ENCODE results near the gene DAZAP1.

The DAZAP1 gene

DNA sequence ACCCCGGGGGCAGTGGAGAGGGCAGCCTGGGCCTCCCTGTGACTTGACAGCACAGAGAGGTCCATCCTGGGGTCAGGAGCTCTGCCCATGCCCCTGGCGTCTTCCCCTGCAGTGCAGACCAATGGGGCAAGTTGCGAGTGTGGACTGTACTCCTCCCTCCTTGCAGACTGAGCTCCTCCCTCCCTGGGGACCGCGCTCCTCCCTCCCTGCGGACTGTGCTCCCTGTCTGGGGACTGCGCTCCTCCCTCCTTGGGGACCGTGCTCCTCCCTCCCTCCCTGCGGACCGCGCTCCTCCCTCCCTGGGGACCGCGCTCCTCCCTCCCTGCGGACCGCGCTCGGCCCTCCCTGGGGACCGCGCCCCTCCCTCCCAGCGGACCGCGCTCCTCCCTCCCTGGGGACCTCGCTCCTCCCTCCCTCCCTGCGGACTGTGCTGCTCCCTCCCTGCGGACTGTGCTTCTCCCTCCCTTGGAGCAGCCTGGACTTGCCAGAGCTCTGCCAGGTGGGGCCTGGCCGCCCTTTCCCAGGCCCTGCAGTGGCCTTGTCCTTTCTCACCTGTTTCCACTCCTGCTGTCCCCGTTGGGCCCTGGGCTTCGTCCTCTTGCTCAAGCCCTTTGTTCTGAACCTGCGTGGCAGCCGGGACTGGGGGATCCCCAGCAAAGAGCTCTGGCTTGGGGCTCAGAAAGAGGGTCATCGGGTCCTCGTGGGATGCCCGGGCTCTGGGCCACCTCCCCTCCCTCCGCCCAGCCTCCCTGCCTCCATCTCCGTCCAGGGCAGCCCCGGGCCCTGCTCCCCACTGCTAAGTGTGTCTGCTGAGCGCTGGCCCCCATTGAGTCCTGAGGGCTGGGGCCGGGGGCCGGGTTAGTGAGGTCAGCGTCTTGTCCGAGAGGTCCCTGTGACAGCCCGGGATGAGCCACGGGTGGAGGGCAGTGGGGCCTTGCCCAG, 12.9 kb upstream of the DAZAP1 start:
- DNase-seq = peak; percentile 36

DNA sequence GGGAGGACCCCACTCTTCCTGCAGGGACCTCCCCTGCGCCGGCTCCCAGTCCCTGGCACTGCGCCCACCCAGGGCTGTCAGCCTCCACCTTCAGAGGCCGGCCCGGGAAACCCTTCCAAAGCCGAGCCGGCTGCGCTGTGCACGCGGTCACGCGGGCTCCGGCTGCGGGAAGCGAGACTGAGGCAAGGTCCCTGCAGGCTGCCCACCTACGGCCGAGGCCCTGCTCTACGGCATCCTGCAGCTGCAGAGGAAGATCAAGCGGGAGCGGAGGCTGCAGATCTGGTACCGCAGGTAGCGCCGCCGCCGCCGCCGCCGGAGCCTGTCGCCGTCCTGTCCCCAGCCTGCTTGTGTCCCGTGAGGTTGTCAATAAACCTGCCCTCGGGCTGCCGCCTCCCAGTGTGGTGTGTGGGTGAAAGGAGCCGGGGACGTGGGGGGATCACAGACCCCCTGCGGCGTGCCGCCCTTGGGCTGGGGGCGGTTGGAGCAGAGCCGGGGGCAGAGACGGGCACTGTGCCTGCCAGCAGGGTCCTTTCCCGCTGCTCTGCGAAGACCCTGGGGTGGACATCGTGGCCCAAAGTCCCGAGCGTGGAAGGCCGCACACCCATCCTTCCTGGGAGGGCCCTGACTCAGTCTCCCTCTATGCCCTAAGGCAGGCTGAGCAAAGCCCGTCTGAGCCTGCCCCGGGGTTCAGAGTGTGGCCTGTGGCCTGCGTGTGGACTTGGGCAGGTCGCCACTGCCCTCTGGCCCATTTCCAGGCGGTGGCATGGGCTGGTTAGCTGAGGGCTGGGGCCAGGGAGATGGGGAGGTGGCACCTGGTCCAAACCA, 12.0 kb upstream of the DAZAP1 start:
- DNase-seq = no peak

DNA sequence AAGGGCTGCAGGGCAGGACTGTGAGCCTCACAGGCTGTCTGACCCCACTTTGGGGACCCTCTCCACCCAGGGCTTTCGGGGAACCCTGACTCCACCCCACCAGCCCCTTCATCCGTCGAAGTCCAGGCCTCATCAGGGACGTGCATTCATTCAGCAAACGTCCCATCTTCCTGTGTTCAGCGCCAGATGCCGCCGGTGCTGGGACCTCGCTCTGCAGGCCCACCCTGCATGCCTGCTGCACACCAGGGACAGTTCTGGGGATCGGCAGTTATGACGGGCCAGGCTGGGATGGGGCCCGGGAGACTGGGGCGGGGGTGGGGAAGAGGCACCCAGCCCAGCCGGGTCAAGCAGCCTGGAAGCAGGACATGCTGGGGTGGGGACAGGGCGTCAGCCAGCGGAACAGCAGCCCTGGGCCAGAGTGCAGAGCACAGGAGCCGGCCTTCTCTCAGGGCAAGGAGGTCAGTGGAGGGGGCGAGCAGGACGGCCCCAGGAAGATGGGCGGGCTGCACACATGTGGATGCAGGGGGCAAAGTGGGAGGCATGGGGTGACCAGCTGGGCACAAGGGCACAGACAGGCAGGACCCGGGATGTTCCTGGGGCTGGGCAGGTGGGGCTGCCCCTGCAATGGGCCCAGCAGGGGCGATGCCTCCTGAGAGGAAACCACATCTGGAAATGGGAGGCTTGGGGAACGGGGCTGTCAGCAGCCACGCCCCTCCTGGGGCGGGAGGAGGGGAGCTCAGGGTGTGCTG, 11.2 kb upstream of the DAZAP1 start:
- DNase-seq = no peak

DNA sequence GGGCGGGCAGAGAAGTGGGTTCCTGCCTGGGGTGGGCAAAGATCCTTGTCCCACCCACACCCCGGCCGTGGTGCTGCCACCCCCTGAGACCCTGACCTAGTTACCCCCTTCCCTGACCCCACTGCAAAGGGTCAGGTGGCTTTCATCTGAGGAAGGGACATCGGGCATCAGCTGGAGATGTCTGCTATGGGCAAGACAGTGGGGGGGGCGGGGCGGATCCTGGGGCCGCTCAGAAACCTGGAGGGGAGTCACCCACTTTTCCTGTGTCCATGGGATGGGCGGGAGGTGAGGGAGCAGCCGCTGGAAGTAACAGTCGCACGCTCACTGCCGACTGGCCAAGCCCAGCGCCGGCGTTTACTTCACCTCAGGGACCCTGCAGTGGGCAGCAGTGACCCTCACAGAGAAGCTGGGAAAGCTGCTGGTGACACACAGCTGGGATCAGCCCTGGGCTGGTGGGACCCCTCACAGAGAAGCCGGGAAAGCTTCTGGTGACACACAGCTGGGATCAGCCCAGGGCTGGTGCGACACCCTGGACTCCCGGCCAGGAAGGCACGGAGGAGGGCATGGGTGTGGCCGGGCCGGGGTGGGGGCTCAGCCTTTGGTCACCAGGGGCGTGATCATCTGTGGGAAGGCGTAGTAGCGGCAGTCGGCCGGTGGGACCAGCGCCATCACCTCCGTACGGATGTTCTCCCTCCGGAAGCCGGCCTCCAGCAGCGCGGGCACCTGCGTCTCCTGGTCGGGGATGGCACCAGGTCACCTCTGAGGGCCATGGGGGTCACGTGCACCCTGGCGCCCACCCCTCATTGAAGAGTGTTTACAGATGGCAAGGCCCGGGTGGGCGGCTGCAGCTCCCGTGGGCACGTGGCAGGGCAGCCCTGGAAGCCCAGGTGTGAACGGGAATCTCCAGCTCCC, 10.4 kb upstream of the DAZAP1 start:
- no peak for DNase-seq

DNA sequence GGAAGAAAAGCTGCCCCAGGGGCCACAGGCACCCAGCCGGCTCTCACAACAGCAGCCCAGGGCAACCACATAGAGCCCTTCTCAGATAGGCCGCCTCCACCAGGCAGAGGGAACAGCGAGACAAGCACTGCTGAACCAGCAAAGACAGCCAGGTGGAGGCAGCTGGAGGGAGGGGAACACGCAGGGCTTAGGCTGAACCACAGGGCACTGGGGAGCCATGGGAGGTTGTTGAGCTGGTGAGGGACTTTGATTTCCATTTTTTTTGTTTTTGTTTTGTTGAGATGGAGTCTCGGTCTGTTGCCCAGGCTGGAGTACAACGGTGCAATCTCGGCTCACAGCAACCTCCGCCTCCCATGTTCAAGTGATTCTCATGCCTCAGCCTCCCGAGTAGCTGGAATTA, 9.5 kb upstream of the DAZAP1 start:
- DNase-seq = no peak

DNA sequence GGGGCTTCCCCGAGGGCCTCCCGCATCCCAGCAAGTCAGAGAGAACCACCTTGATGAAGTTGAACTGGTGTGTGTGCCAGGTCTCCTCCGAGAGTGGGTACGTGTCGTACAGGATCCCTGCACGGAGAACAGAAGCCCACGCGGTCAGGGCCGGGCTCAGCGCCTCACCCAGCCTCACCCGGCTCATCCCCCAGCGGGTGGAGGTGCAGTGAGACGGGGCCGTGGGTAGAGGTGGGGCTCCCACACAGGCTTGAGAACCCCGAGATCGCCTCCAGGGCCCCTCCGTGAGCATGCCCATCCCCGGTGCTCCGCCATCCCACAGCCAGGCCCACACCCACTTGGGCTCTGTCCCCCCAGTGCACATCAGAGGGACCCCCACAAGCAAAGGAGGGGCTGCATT, 8.3 kb upstream of the DAZAP1 start:
- DNase-seq = no peak

DNA sequence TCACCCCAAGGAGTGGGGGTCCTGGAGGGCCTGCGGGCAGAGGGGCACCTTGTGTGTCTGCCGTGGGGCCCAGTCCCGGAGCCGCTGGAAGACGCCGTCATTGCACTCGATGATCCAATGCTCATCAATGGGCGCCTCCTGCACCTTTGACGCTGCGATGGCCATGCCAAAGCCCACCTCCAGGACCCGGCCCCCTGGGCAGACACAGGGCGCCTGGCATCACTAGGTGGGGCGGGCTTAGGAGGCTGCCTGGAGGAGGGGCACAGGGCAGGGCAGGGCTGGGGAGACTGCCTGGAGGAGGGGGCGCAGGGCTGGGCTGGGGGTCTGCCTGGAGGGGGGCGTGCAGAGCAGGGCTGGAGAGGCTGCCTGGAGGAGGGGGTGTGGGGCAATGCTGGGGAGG, 7.6 kb upstream of the DAZAP1 start:
- no peak for DNase-seq

DNA sequence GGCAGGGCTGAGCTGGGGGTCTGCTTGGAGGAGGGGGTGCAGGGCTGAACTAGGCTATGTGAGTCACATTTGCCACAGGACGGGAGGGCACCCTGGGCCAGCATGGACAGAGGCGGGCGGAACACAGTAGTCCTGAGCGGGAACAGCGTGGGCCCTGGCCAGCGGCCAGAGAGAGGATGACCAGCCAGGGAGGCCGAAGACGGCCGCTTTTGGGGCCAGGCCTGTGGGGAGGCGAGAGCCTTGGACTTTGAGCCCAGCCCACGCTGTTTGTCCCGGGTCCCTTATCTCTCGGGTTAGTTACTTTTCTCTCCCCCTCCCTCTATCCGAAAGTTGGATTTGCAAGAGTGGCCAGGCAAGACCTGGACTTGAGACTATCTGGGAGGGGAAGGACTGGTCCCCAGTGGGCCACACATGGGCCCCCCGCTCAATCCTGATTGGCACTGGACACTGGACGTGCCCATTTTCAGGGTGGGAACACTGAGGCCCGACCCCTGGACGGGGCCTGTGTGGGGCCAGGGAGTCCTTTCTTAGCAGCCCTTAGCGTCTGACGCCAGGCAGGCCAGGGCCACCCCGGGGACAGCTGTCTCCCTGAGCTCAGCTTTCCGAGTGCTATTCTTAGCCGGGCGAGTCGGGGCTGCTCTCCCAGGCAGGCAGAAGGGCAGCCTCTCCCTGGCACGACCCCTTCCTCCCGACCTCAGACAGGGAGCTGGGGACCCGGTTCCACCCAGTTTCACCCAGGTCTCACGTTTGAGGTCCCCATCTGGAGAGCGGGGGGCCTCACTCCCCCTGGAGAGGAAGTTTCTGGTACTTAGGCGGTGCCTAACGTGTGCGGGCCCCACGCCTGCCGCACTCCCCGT, 6.9 kb upstream of the DAZAP1 start:
- no peak for DNase-seq

DNA sequence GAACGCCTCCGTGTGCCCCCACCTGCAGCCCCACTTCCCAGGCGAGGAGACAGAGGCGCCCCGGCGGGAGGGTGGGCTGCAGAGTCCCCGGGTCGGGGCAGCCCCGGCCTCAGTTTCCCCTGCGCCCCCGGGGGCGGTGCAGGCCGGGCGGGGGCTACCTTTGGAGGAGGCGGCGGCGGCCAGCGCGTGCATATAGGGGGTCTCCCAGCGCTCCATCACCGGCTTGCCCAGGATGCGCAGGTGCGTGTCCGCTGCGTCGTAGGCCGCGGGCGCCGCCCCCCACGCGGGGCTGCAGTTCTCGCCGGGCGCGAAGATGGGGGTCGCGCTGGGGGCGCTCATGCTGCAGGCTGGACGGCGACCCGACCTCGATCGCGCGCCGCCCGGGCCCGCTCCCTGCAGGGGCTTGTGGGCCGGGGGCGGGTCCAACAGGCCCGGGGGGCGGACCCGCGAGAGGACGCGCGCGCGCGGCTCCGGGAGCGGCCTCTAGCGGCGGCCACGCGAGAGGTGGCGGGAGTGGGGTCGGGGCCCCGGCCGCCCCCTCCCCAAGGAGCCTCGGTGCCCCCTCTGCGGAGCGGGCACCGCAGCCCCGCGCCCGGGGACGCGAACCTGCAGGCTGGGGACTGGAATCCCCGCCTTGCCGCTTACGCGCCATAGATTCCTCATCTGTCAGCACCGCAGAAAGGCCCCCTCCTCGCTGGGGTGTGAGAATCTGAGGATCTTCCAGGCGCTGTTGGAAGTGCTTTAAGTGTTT, 6.1 kb upstream of the DAZAP1 start, which contains the start of gene GAMT:
Gene GAMT (minus strand): TSS at position 405 of the 751 bp plus-strand sequence. CDS start 66 bp downstream, at position 339.
- no peak for DNase-seq

DNA sequence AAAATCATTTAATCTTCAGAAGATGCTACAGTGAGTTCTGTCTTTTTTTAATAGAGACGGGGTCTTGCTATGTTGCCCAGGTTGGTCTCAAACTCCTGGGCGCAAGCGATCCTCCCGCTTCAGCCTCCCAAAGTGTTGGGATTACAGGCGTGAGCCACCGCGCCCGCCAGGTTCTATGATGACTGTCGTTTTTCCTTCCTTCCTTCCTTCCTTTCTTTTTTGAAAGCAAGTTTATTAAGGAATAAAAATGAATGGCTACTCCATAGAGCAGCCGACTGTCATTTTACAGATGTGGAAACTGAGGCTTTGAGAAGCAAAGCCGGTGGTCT, 5.5 kb upstream of the DAZAP1 start:
- DNase-seq = no peak

DNA sequence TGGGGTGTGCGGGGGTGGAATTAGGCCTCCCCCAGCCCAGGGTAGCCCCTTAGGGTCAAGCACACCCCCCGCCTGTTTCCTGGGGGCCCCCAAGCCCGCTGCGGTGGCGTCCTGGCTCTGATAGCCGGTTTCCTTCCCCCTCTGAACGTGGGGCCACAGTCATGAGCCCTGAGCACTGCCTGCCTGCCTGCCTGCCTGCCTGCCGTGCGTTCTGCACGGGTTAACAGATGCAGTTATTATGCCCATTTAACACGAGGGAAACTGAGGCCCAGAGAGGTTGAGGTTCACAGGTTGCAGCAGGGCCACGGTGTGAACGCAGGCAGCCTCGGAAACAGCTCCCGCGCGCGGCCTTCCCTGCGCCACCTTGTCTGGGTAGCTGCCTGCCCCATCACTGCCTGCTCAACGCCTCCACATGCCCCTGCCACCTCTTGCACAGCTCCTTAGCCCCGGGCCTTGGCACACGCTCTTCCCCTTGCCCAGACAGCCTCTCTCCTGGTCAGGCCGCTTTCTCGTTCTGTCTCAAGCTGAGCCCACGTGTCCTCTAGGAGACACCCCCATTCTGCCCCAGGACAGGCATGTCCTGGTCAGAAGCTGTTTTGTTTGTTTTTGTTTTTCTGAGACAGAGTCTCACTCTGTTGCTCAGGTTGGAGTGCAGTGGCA, 4.8 kb upstream of the DAZAP1 start:
- DNase-seq = no peak

DNA sequence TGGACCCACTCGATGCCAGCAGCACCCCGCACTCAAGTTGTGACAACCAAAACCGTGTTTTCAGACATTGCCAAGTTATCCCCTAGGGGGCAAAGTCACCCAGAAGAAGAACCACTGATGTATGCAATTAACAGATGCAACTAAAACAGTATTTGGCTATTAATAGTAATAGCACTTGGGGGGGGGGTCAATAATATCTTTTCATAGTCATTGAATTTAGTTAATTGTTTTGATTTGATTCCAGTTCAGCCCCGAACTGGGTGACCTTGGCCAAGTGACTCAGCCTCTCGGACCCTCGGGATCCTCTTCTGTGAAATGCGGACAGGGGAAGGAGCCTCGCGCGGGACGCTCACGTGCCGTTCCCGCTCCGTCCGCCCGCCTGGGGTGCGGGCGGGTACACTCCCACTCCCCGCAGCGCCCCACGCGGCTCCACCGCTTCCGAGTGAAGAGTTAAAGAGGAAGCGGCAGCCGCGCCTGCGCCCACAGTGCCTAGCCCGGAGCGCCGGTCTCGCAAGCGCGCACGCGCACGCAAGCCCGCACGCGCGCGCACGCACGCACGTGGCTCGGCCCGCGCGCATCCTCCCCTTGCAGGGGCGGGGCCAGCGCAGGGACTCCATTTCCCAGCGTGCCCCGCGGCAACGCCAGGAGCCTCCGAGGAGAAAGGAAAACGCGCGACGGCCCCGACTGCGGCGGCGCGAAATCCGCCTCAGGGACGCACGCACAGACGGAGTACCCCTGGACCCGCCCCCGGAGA, 435 bp upstream of the DAZAP1 start:
- peak; percentile 85 for DNase-seq

DNA sequence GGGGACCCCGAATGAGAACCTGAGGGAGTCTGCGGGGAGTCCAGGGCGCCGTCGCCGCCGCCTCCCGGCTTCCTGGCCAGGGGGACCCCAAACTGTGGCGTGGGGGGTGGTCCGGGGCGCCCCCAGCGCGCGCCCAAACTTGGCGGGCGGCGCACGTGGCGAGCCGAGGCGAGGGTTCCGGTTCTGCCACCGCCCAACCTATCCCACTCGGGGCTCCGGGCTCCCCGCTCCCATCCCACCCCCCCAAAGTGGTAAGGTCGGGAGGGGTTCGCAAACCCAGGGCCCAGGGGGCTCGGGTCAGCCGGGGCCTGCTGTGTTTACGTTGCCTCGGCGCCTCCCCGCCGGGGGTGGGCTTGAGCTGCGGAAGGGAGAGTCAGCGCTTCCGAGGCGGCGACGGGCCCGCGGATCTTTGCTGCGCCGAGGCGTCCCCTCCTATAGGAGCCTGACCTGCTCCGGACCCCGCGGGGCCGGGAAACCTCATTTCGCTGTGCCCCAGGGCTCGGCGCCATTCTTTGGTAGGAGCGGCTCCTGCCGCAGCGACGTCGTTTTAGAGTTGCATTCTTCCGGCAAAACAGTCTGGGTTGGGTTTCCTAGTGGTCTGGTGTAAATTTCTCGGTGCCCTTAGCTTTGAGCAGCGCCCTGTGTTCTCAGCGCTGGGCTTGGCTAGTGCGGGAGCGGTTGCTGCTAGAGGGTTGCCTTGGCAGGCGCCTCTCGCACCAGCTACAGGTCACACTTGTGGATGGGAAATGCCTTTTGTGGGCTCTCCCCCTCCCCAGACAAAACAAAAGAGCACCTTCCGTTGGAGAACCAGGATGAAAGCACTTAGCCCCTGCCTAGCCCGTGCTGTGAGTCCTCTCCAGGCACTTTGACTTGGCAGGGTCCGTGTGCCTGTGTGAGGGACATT, 1.2 kb downstream of the DAZAP1 start:
- no peak for DNase-seq

DNA sequence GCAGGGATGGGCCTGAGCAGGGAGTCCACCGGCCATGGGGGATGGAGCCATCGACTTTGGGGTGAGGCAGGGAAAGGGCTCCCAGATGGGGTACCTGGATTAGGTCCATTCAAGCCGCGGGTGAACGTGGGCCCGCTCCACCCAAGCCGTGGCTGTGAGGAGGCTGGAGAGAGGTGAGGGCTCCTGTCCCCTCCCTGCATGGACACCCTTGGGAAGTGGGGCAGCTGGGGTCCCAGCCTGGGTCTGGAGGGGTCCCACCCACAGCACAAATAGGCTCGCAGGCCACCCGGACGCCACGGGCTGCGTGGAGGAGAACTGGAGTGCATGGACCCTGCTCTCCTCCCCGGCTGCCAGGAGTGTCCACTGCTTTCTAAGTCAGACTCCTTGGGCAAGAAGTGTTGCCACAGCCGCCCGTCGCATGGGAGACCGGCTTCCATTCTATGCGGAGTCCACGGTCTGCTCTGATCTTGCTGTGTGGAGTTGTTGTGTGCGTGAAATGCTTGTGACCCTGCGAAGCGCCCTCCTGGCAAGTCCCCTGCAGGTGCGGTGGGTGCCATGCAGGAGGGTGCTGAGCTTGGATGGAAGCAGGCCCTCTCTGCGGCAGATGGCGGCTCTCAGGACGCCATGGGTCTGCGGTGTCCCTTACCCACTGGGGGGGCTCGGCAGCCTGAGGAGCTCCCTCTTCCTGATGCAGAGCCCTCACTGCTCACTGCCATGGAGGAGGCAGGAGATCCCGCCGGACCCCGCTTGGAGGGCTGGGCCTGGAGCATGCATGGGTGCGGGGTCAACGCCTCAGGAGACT, 2.0 kb downstream of the DAZAP1 start:
- DNase-seq = no peak

DNA sequence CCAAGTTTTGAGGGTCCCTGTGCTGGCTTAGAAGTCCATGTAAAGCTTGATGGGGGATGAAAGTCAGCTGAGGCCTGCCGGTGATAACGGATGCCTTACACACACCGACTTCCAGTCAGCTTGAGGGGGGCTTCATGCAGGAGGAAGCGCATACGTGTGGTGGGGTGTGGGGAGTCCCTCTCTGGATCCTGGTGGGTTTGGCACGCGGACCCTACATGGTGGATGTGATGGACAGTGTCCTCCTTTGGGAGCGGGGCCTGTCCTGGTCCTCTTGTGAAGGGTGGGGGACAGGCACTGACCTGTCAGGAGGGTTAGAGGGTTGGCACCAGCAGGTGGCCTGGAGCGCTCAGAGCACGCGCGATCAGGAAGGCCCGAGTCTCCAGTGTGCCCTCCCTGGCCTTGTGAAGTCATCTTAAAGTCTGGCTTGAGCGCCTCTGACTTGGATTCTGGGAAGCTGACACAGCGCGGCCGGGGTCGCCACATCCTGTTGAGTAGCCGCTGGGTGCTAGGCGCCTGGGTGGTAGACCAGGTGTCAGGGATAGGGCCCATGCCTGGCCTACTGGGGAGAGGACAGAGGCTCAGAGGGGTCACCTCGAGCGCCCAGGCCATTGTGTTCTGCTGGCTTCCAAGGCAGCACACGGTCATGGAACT, 2.9 kb downstream of the DAZAP1 start:
- DNase-seq = no peak

DNA sequence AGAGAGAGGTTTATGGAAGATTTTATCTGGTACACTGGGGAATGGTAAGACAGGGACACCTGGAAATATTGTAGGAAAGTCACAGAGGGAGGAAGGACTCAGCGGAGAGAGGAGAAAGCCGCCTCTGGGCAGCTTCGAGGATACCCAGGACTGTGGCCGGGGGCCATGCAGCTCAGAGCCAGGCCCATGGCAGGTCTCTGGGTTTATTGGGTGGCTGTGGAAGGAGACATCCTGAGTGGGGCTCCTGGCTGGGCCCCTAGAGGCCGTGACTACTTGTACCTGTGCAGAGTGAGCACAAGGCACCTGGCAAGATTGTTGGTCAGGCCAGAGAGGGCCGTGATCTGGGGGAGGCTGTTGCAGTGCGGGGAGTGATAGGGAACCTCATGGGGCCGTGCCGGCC, 3.4 kb downstream of the DAZAP1 start:
- no peak for DNase-seq
